Subcutaneous adipose tissue (tissue), 4 donors: ENCODE data around the gene SIGLEC1. TPM values are rescaled to one million over a fixed set of nuclear protein-coding genes. Genes with fewer than 3 reads are reported as not detected.

ENCODE experiments used
- CTCF ChIP-seq: fragments of 450-650 bp; IDR thresholded peaks from one replicate; pipeline ENCODE4 v1.5.1; 2016; ENCODE audit warnings: low read depth, mild to moderate bottlenecking, control low read depth, antibody characterized with exemption, moderate library complexity
- total RNA-seq, 4 donors: library from RNA; depleted of rRNA; stranded (reverse); fragments of >200 nt; gene quantifications; one replicate each; pipeline ENCODE4 v1.1.0, GENCODE V29; 2016

The SIGLEC1 gene
- total RNA-seq, 4 donors from 2014 or later: 33.2 to 47.8 (median 37.5) TPM

- no peak for TF ChIP-seq CTCF
Observed at GRCh38 chr20:3711484-3711941, 887 bp downstream of the SIGLEC1 start.

GRCh38 chr20:3710703-3711483 is 1.5 kb downstream of the SIGLEC1 start:
- TF ChIP-seq CTCF: no peak

GRCh38 chr20:3710011-3710466 is 2.4 kb downstream of the SIGLEC1 start:
- no peak for TF ChIP-seq CTCF

- no peak for TF ChIP-seq CTCF
Observed at GRCh38 chr20:3707508-3707899, 4.9 kb downstream of the SIGLEC1 start.

- no peak for TF ChIP-seq CTCF
Observed at GRCh38 chr20:3706774-3707507, 5.5 kb downstream of the SIGLEC1 start.

- TF ChIP-seq CTCF: no peak
Observed at GRCh38 chr20:3705970-3706739, 6.2 kb downstream of the SIGLEC1 start.
